B cell (primary cell): ENCODE results near the gene PALS2. TPM values are rescaled to one million over a fixed set of nuclear protein-coding genes. Genes with fewer than 3 reads are reported as not detected.

ENCODE experiments used
- ATAC-seq: fragments of 200-7000 bp; cut with Tn5 transposase; one replicate; pipeline ENCODE4 v1.10.0; 2021; ENCODE audit warnings: low read depth, mild to moderate bottlenecking, moderate number of reproducible peaks, moderate library complexity
- CTCF ChIA-PET: fragments of 350-600 bp; sonication (Branson Sonifier 250); formaldehyde crosslinking; loops from one replicate; lab custom pipeline; 2021; ENCODE audit warnings: antibody characterized with exemption, inconsistent platforms; lab: Charles Lee
- POLR2A ChIA-PET: fragments of 350-600 bp; sonication (Branson Sonifier 250); formaldehyde crosslinking; loops from one replicate; lab custom pipeline; 2021; ENCODE audit warnings: antibody characterized with exemption; lab: Charles Lee
- DNase-seq: peaks from one replicate; pipeline ENCODE4 v3.0.0; 2013
- H2AFZ ChIP-seq: 2 replicates; pipeline ENCODE4 v1.6.1; 2012; ENCODE audit warnings: mild to moderate bottlenecking, low read depth, low read length; ENCODE audit not compliant: insufficient read depth, poor library complexity, severe bottlenecking
- H3K27ac ChIP-seq, 2 donors: 1 replicate in 1 of 2; 2 replicates in 1 of 2; pipeline ENCODE4 v1.5.1; 2012 to 2013; ENCODE audit warnings: low read length in 2 of 2, mild to moderate bottlenecking in 2 of 2, moderate library complexity in 1 of 2
- H3K27me3 ChIP-seq, 4 experiments: fragments of 200-600 bp in 1 of 4; sonication (generic) in 1 of 4; replicated peaks in 1 of 4; 1 replicate in 2 of 4; 2 replicates in 2 of 4; pipeline versions ENCODE4 v1.6.1 to v1.7.0; 2013 to 2016; ENCODE audit warnings: low read length in 3 of 4, mild to moderate bottlenecking in 2 of 4, mixed read lengths in 1 of 4, moderate library complexity in 1 of 4; ENCODE audit not compliant: insufficient read depth in 4 of 4, control insufficient read depth in 3 of 4; ENCODE audit errors: control extremely low read depth in 1 of 4
- H3K36me3 ChIP-seq, 2 experiments: replicated peaks in 1 of 2; 1 replicate in 1 of 2; 2 replicates in 1 of 2; pipeline versions ENCODE4 v1.6.1 to v1.7.1; 2013; ENCODE audit warnings: low read length in 1 of 2; ENCODE audit not compliant: insufficient read depth in 2 of 2, control insufficient read depth in 1 of 2; ENCODE audit errors: control extremely low read depth in 1 of 2, extremely low read depth in 1 of 2
- H3K4me1 ChIP-seq, 2 donors: fragments of 200-600 bp in 1 of 2; sonication (generic) in 1 of 2; 1 replicate in 1 of 2; 2 replicates in 1 of 2; pipeline versions ENCODE4 v1.5.1 to v1.6.1; 2013 to 2017; ENCODE audit warnings: low read length in 2 of 2; ENCODE audit not compliant: control insufficient read depth in 2 of 2, insufficient read depth in 2 of 2
- H3K4me2 ChIP-seq: replicated peaks from 2 replicates; pipeline ENCODE3; 2012; ENCODE audit warnings: mild to moderate bottlenecking, low read depth, low read length; ENCODE audit not compliant: poor library complexity, severe bottlenecking
- H3K4me3 ChIP-seq, 5 experiments: fragments of 200-600 bp in 1 of 5; sonication (generic) in 1 of 5; 1 replicate in 3 of 5; 2 replicates in 2 of 5; pipeline versions ENCODE4 v1.5.1 to v1.7.0; 2011 to 2016; ENCODE audit warnings: low read length in 4 of 5, mild to moderate bottlenecking in 4 of 5, low read depth in 2 of 5, control low read depth in 1 of 5, moderate library complexity in 1 of 5; ENCODE audit not compliant: insufficient read depth in 1 of 5; ENCODE audit errors: control extremely low read depth in 1 of 5, extremely low read depth in 1 of 5
- H3K79me2 ChIP-seq: fragments of 200-600 bp; sonication (generic); one replicate; pipeline ENCODE4 v1.6.0; 2016; ENCODE audit warnings: low read length; ENCODE audit not compliant: control insufficient read depth, insufficient read depth
- H3K9ac ChIP-seq: fragments of 200-600 bp; sonication (generic); 2 replicates; pipeline ENCODE4 v1.6.1; 2017; ENCODE audit warnings: mild to moderate bottlenecking, low read length, moderate library complexity
- H3K9me3 ChIP-seq, 3 donors: one replicate each; pipeline versions ENCODE4 v1.6.1 to v1.7.1; 2013; ENCODE audit warnings: low read length in 2 of 3; ENCODE audit not compliant: control insufficient read depth in 2 of 3, insufficient read depth in 1 of 3; ENCODE audit errors: control extremely low read depth in 1 of 3
- H4K20me1 ChIP-seq: 2 replicates; pipeline ENCODE4 v1.6.0; 2012; ENCODE audit warnings: mild to moderate bottlenecking, low read length; ENCODE audit not compliant: insufficient read depth, control insufficient read depth, poor library complexity, severe bottlenecking
- H3K27ac Mint-ChIP-seq: one replicate; pipeline ENCODE4 v1.8.0; 2021; ENCODE audit warnings: mixed read lengths
- H3K27me3 Mint-ChIP-seq: one replicate; pipeline ENCODE4 v1.8.0; 2021; ENCODE audit warnings: mixed read lengths
- H3K4me1 Mint-ChIP-seq: one replicate; pipeline ENCODE4 v1.8.0; 2021; ENCODE audit warnings: mixed read lengths
- H3K4me3 Mint-ChIP-seq: one replicate; pipeline ENCODE4 v1.8.0; 2021; ENCODE audit warnings: mixed read lengths
- H3K9me3 Mint-ChIP-seq: one replicate; pipeline ENCODE4 v1.8.0; 2022; ENCODE audit warnings: mixed read lengths; ENCODE audit not compliant: insufficient read depth
- EZH2 ChIP-seq: IDR thresholded peaks from 2 replicates; pipeline ENCODE4 v1.6.1; 2012; ENCODE audit warnings: borderline replicate concordance, low read depth, mild to moderate bottlenecking, moderate library complexity, low read length; ENCODE audit not compliant: insufficient read depth, poor library complexity, severe bottlenecking
- WGBS: methylation state at CpG from one replicate; pipeline ENCODE4 v1.1.5; 2013; ENCODE audit warnings: missing lambda C conversion rate; ENCODE audit not compliant: insufficient coverage; 5-methylcytosine and 5-hydroxymethylcytosine counted together
- intact Hi-C: fragments of 100-400 bp; cut with micrococcal nuclease; formaldehyde crosslinking; loops from one replicate; pipeline ENCODE4 v1.10.0; 2022
- polyA plus RNA-seq: library from polyadenylated mRNA; depleted of rRNA; stranded (reverse); fragments of >200 nt; gene quantifications from 2 replicates; pipeline ENCODE4 v1.2.3, GENCODE V29; 2012
- total RNA-seq, 2 donors: library from RNA; stranded (reverse); fragments of 120-200 nt in 1 of 2; gene quantifications; 1 replicate in 1 of 2; 2 replicates in 1 of 2; pipeline versions ENCODE4 v1.2.3 to v1.2.4, GENCODE V29; 2013 to 2022
- TF ChIP-seq, protein P1 (sequence below): fragments of 200-600 bp; IDR thresholded peaks from one replicate; pipeline ENCODE4 v1.8.0; 2022; ENCODE audit warnings: antibody characterized with exemption, mild to moderate bottlenecking

The PALS2 gene
- total and polyA plus RNA-seq, 2 donors (not counting 1 experiment from before 2014, with no cell fraction given): 4.8 to 54.2 TPM

DNA sequence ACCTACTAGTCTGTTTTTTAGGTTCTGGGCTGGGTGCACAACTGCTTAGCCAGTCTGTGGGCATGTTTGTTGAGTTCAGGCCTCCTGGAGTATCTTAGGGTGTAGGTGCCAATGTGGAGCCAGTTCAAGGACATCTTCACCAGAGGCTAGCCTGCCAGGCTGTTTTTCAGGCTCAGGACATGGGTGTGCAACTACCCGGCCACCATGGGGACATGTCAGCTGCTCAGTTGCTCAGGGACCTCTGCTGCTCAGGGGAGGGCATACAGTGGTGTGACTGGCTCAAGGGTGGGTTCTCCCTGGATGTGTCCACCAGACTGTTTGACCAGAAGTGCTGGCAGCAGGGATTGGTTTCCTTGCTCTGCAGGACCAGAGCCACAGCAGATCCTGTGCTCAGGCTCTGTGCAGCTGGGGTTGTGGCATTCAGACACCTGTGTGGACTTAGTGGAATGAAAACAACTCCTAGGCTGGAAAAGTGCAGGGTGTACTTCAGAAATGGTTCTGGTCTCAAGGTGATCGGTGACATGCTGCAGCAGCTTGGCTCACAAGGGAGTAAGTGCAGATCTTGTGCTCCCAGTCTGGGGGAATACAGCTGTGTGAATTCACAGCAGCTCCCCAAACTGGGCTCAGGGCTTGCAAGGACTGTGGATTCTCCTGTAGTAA, 44.8 kb downstream of the PALS2 start:
- H3K4me2 ChIP-seq: no peak overlapping the region
- Mint-ChIP-seq H3K4me1 (peaks cover 26% of the 10 kb centered on the region), H3K4me3 (no peak overlapping the region), H3K9me3 (peaks cover 13% of the 10 kb centered on the region), H3K27me3 (no peaks in the 10 kb centered on the region), H3K27ac (no peak overlapping the region)
- ATAC-seq (no peak), DNase-seq (no peak)
- peaks cover 7% of the 10 kb centered on the region for H4K20me1 ChIP-seq
- H3K27ac ChIP-seq: no peak overlapping the region
- H3K36me3 ChIP-seq: no peaks in the 10 kb centered on the region
- H3K4me1 ChIP-seq: no peaks in the 10 kb centered on the region
- H3K9ac ChIP-seq: no peak overlapping the region
- TF ChIP-seq, protein P1, sequence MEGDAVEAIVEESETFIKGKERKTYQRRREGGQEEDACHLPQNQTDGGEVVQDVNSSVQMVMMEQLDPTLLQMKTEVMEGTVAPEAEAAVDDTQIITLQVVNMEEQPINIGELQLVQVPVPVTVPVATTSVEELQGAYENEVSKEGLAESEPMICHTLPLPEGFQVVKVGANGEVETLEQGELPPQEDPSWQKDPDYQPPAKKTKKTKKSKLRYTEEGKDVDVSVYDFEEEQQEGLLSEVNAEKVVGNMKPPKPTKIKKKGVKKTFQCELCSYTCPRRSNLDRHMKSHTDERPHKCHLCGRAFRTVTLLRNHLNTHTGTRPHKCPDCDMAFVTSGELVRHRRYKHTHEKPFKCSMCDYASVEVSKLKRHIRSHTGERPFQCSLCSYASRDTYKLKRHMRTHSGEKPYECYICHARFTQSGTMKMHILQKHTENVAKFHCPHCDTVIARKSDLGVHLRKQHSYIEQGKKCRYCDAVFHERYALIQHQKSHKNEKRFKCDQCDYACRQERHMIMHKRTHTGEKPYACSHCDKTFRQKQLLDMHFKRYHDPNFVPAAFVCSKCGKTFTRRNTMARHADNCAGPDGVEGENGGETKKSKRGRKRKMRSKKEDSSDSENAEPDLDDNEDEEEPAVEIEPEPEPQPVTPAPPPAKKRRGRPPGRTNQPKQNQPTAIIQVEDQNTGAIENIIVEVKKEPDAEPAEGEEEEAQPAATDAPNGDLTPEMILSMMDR: no peak
- TF ChIP-seq EZH2: no peak
- WGBS: 97% methylated on average over 2 of the region's 2 CpGs
- peaks cover 9 to 17% (median 11%) of the 10 kb centered on the region in 3 donors for H3K9me3 ChIP-seq
- POLR2A ChIA-PET: no interaction called here
- peaks cover 60% of the 10 kb centered on the region for H3K79me2 ChIP-seq
- no peak overlapping the region for H3K4me3 ChIP-seq
- no peak overlapping the region for H2AFZ ChIP-seq
- no peaks in the 10 kb centered on the region for H3K27me3 ChIP-seq
- CTCF ChIA-PET: interaction anchor here (1.5 kb wide), 1 partner anchor 507 kb away, joined by 3 read pairs; the partner anchor contains the start of gene CYCS
- intact Hi-C loops: no loop called here

DNA sequence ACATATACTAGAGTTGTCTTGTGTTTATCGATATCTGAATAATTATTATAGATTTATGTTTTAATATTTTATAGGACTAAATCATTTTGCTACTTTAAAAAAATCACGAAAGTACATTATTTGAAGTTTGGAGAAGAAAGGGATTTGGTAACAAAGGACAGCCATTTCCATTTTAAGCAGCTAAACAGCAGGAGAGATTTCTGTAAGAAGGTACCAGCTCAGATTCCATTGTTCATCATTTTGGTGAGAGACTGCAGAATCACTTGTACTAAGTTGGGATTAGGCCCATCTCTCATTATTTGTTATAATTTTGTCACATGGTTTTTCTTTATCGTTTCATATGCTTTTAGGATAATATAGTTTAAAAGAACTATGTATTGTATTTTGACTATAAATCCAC, 46.7 kb downstream of the PALS2 start:
- Histone ChIP-seq H3K4me2 (no peak overlapping the region), H3K9me3 (peaks cover 8 to 17% (median 9%) of the 10 kb centered on the region in 3 donors), H2AFZ (no peak overlapping the region), H3K36me3 (no peaks in the 10 kb centered on the region), H3K27me3 (no peaks in the 10 kb centered on the region), H3K27ac (no peak overlapping the region), H3K9ac (no peak overlapping the region), H4K20me1 (peaks cover 7% of the 10 kb centered on the region), H3K79me2 (peaks cover 56% of the 10 kb centered on the region), H3K4me3 (no peak overlapping the region), H3K4me1 (no peaks in the 10 kb centered on the region)
- Mint-ChIP-seq H3K27me3 (no peaks in the 10 kb centered on the region), H3K9me3 (peaks cover 13% of the 10 kb centered on the region), H3K4me1 (peaks cover 29% of the 10 kb centered on the region), H3K4me3 (no peak overlapping the region), H3K27ac (no peak overlapping the region)
- no peak for DNase-seq
- intact Hi-C loops: no loop called here
- CTCF ChIA-PET: no interaction called here
- POLR2A ChIA-PET: no interaction called here
- ATAC-seq: no peak
- WGBS: no CpG with 5 or more reads among the region's 3 CpGs
- TF ChIP-seq, protein P1: no peak
- TF ChIP-seq EZH2: no peak
